GM18505 (cell line): ENCODE results near the gene ARL5A.
A peak's percentile ranks its signal among the peaks of the same experiment; 100 is the strongest.
"Not testable (repeated sequence)": the region's sequence is repeated elsewhere in the genome, so short reads cannot be mapped to it uniquely, and the experiment has no call there.

ENCODE experiments used
- ATAC-seq: cut with Tn5 transposase; IDR thresholded peaks from one replicate; pipeline ENCODE4 v1.9.1; 2021; ENCODE audit not compliant: unreplicated experiment
- POLR2A ChIP-seq: IDR thresholded peaks from 4 replicates; pipeline ENCODE4 v1.6.1; 2011; ENCODE audit warnings: borderline replicate concordance; ENCODE audit not compliant: insufficient read depth, insufficient read length; ENCODE audit errors: extremely low read depth

The ARL5A gene

GRCh38 chr2:151828143-151828889, at the start of gene ARL5A:
TSS of gene ARL5A (minus strand) at chr2:151828421. CDS start at chr2:151828176, 245 bp downstream.
- ATAC-seq = peak; percentile 95
- peak; percentile 98 for TF ChIP-seq POLR2A

GRCh38 chr2:151875631-151876030, 47.4 kb upstream of the ARL5A start:
- not testable (repeated sequence) for ATAC-seq

GRCh38 chr2:151872463-151872862, 44.2 kb upstream of the ARL5A start:
- ATAC-seq = no peak
- TF ChIP-seq POLR2A = no peak

- no peak for TF ChIP-seq POLR2A
- ATAC-seq = no peak
Measured at GRCh38 chr2:151869291-151869690, 41.1 kb upstream of the ARL5A start.

GRCh38 chr2:151862700-151863099, 34.5 kb upstream of the ARL5A start:
- peak; percentile 98 for ATAC-seq
- no peak for TF ChIP-seq POLR2A

GRCh38 chr2:151861174-151861573, 33.0 kb upstream of the ARL5A start:
- no peak for ATAC-seq
- no peak for TF ChIP-seq POLR2A

- ATAC-seq = no peak
- no peak for TF ChIP-seq POLR2A
Measured at GRCh38 chr2:151860613-151861146, 32.5 kb upstream of the ARL5A start.

- TF ChIP-seq POLR2A = no peak
- no peak for ATAC-seq
Measured at GRCh38 chr2:151860210-151860609, 32.0 kb upstream of the ARL5A start.

GRCh38 chr2:151857650-151858049, 29.4 kb upstream of the ARL5A start:
- no peak for TF ChIP-seq POLR2A
- no peak for ATAC-seq

- no peak for ATAC-seq
- no peak for TF ChIP-seq POLR2A
Measured at GRCh38 chr2:151855111-151855510, 26.9 kb upstream of the ARL5A start.

GRCh38 chr2:151853070-151853758, 25.0 kb upstream of the ARL5A start:
- ATAC-seq = no peak
- no peak for TF ChIP-seq POLR2A

- no peak for TF ChIP-seq POLR2A
- no peak for ATAC-seq
Measured at GRCh38 chr2:151852260-151853069, 24.2 kb upstream of the ARL5A start.

GRCh38 chr2:151851761-151852160, 23.5 kb upstream of the ARL5A start:
- ATAC-seq = no peak
- TF ChIP-seq POLR2A = no peak

- ATAC-seq = no peak
- TF ChIP-seq POLR2A = no peak
Measured at GRCh38 chr2:151849413-151850010, 21.3 kb upstream of the ARL5A start.

GRCh38 chr2:151845884-151846283, 17.7 kb upstream of the ARL5A start:
- ATAC-seq = no peak
- no peak for TF ChIP-seq POLR2A
